ENCODE data around the gene TMEM178B. TPM values are rescaled to one million over a fixed set of nuclear protein-coding genes. Genes with fewer than 3 reads are reported as not detected.

Gene TMEM178B
- total and polyA plus RNA-seq, 2 experiments from 2014 or later = 0.39 to 0.46 TPM

DNA sequence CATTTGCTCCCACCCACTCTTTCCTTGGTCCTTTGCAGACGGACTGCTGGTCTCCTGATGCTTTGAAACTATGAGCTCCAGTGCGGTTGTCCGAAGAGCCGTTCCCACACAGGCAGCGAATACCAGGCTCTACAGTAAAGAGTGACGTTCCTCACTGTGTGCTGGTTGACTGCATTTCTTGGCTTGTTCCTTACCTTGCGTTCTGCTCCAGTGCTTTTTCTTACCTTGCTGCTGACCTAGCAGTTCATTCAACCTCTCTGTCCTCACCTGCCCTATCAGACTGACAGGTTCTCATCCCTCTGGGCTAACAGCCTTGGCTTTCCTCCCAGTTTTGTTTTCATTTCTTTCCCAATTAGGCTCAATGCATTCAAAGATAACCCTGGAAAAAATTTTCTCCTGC lies 214.8 kb downstream of the TMEM178B start:
- Histone ChIP-seq H3K27me3 (no peaks in the 10 kb centered on the region), H3K4me3 (no peak overlapping the region), H3K27ac (no peak overlapping the region), H3K9me3 (ENCODE audit: low read depth) (no peaks in the 10 kb centered on the region), H3K4me1 (ENCODE audit: low read depth) (no peaks in the 10 kb centered on the region), H3K36me3 (no peaks in the 10 kb centered on the region)
- DNase-seq (ENCODE audit: low read depth in 1 of 2, low spot score in 1 of 2) = no peak
- no peak for TF ChIP-seq CTCF (IDR thresholded peaks at IDR 0.05; ENCODE audit: low read depth, low read length)

DNA sequence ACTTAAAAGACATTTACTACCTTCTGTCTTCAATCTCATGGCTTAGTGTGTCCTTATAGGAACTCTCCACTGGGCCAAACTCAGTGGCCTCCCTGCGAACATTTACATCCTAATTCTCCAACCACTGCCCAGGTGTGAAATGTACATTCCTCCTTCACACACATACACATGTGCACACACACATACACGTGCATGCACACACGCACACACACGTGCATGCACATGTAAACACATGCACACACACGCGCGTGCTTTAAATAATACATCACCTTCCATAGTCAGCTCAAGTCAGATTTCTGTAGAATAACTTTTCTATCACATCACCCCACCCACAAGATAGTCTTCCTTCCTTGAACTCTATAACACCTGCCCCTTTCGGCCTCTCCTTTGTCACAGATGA lies 216.5 kb downstream of the TMEM178B start:
- TF ChIP-seq CTCF (IDR thresholded peaks at IDR 0.05; ENCODE audit: low read depth, low read length) = no peak
- no peak for DNase-seq (ENCODE audit: low read depth in 1 of 2, low spot score in 1 of 2)
- no peak overlapping the region for H3K4me3 ChIP-seq
- no peaks in the 10 kb centered on the region for H3K36me3 ChIP-seq
- no peaks in the 10 kb centered on the region for H3K27me3 ChIP-seq
- no peaks in the 10 kb centered on the region for H3K4me1 ChIP-seq (ENCODE audit: low read depth)
- H3K9me3 ChIP-seq (ENCODE audit: low read depth) = no peaks in the 10 kb centered on the region
- H3K27ac ChIP-seq = no peak overlapping the region

- H3K4me3 ChIP-seq = no peak overlapping the region
- no peak for DNase-seq (ENCODE audit: low read depth in 1 of 2, low spot score in 1 of 2)
- no peaks in the 10 kb centered on the region for H3K27me3 ChIP-seq
- TF ChIP-seq CTCF (IDR thresholded peaks at IDR 0.05; ENCODE audit: low read depth, low read length) = no peak
- no peak overlapping the region for H3K27ac ChIP-seq
- no peaks in the 10 kb centered on the region for H3K9me3 ChIP-seq (ENCODE audit: low read depth)
- H3K36me3 ChIP-seq = no peaks in the 10 kb centered on the region
- H3K4me1 ChIP-seq (ENCODE audit: low read depth) = no peaks in the 10 kb centered on the region
Observed at GRCh38 chr7:141290973-141291372, 217.1 kb downstream of the TMEM178B start.

GRCh38 chr7:141291541-141291940 lies 217.7 kb downstream of the TMEM178B start:
- no peak for TF ChIP-seq CTCF (IDR thresholded peaks at IDR 0.05; ENCODE audit: low read depth, low read length)
- H3K9me3 ChIP-seq (ENCODE audit: low read depth) = no peaks in the 10 kb centered on the region
- H3K4me3 ChIP-seq = no peak overlapping the region
- no peak overlapping the region for H3K27ac ChIP-seq
- no peaks in the 10 kb centered on the region for H3K27me3 ChIP-seq
- H3K36me3 ChIP-seq = no peaks in the 10 kb centered on the region
- H3K4me1 ChIP-seq (ENCODE audit: low read depth) = no peaks in the 10 kb centered on the region
- DNase-seq (ENCODE audit: low read depth in 1 of 2, low spot score in 1 of 2) = no peak

GRCh38 chr7:141294143-141294829 lies 220.4 kb downstream of the TMEM178B start:
- Histone ChIP-seq H3K27me3 (no peaks in the 10 kb centered on the region), H3K27ac (no peak overlapping the region), H3K4me1 (ENCODE audit: low read depth) (no peaks in the 10 kb centered on the region), H3K4me3 (no peak overlapping the region), H3K9me3 (ENCODE audit: low read depth) (no peaks in the 10 kb centered on the region), H3K36me3 (no peaks in the 10 kb centered on the region)
- no peak for TF ChIP-seq CTCF (IDR thresholded peaks at IDR 0.05; ENCODE audit: low read depth, low read length)
- DNase-seq (ENCODE audit: low read depth in 1 of 2, low spot score in 1 of 2) = no peak

Data from cardiac muscle cell (in vitro differentiated cells and primary cell).